Measurements from ENCODE around the gene ITGA1. TPM values are rescaled to one million over a fixed set of nuclear protein-coding genes. Genes with fewer than 3 reads are reported as not detected.

Gene ITGA1
- total and polyA plus RNA-seq, 9 donors: 4.9 to 41.2 (median 14.7) TPM

- Histone ChIP-seq H3K4me1 (ENCODE audit: insufficient read depth) (peaks cover 4% of the 10 kb centered on the region), H3K36me3 (no peaks in the 10 kb centered on the region), H3K27ac (no peak overlapping the region), H3K4me3 (peak overlapping the region; percentile 49), H3K9me3 (no peaks in the 10 kb centered on the region), H3K27me3 (no peaks in the 10 kb centered on the region)
- no peak for DNase-seq
- 54 to 73% (median 64%) methylated on average over 6 of the region's 6 CpGs for WGBS, 3 donors
- intact Hi-C loops (cut with DNase I): no loop called here
- no peak for TF ChIP-seq POLR2A (IDR thresholded peaks at IDR 0.05)
- no peak for TF ChIP-seq EP300 (IDR thresholded peaks at IDR 0.05)
- TF ChIP-seq, protein P1, sequence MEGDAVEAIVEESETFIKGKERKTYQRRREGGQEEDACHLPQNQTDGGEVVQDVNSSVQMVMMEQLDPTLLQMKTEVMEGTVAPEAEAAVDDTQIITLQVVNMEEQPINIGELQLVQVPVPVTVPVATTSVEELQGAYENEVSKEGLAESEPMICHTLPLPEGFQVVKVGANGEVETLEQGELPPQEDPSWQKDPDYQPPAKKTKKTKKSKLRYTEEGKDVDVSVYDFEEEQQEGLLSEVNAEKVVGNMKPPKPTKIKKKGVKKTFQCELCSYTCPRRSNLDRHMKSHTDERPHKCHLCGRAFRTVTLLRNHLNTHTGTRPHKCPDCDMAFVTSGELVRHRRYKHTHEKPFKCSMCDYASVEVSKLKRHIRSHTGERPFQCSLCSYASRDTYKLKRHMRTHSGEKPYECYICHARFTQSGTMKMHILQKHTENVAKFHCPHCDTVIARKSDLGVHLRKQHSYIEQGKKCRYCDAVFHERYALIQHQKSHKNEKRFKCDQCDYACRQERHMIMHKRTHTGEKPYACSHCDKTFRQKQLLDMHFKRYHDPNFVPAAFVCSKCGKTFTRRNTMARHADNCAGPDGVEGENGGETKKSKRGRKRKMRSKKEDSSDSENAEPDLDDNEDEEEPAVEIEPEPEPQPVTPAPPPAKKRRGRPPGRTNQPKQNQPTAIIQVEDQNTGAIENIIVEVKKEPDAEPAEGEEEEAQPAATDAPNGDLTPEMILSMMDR (IDR thresholded peaks at IDR 0.05): no peak
Measured at GRCh38 chr5:52802974-52803336, 15.2 kb downstream of the ITGA1 start.

GRCh38 chr5:52804387-52804791 is 16.7 kb downstream of the ITGA1 start:
- TF ChIP-seq POLR2A (IDR thresholded peaks at IDR 0.05): no peak
- TF ChIP-seq EP300 (IDR thresholded peaks at IDR 0.05): no peak
- TF ChIP-seq, protein P1 (IDR thresholded peaks at IDR 0.05): no peak
- Histone ChIP-seq H3K4me3 (no peak overlapping the region), H3K27me3 (no peaks in the 10 kb centered on the region), H3K9me3 (no peaks in the 10 kb centered on the region), H3K27ac (no peak overlapping the region), H3K4me1 (ENCODE audit: insufficient read depth) (peaks cover 2% of the 10 kb centered on the region), H3K36me3 (no peaks in the 10 kb centered on the region)
- 56 to 62% (median 59%) methylated on average over 2 of the region's 2 CpGs for WGBS, 3 donors
- DNase-seq: no peak
- intact Hi-C loops (cut with DNase I): no loop called here

DNA sequence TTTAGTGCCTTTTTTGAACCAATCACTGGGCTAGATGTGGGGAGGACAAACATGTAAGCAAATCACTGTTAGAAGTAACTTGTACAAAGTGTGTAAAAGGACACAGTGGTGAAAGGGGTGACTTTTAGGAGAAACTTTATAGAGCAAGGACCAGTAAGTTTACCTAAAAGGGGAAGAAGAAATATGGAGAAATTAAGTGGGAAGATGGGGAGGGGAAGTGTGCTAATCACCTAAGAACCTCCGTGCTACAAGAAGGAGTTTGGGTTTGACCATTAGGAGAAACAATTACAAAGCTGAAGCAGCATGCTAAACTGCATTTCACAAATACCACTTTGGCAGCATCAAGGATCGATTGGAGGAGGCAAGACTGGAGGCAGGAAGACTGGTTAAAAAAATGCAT is 17.3 kb downstream of the ITGA1 start:
- Histone ChIP-seq H3K27ac (no peak overlapping the region), H3K4me3 (no peak overlapping the region), H3K27me3 (no peaks in the 10 kb centered on the region), H3K4me1 (ENCODE audit: insufficient read depth) (peaks cover 2% of the 10 kb centered on the region), H3K36me3 (no peaks in the 10 kb centered on the region), H3K9me3 (no peaks in the 10 kb centered on the region)
- intact Hi-C loops (cut with DNase I): no loop called here
- DNase-seq: no peak
- 65 to 80% (median 76%) methylated on average over 2 of the region's 2 CpGs for WGBS, 3 donors
- TF ChIP-seq, protein P1 (IDR thresholded peaks at IDR 0.05): no peak
- TF ChIP-seq EP300 (IDR thresholded peaks at IDR 0.05) (no peak), POLR2A (IDR thresholded peaks at IDR 0.05) (no peak)

DNA sequence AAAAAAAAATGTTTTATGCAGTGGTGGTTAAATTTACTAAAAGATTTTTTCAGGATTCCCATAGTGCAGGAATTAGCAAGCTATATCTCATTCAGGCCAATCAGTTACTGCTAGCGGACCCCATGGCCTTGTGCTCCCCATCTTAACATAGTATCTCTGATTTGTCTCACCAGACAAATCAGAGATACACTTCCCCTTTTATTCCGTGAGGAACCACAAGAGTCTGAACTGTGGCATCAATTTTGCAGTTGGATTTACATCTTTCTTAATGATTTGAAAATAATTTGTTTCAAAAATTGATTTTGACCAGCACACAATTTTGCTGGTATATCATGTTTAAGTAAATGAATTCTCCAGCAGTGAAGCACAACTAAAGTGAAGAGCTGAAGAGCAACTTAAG is 17.9 kb downstream of the ITGA1 start:
- Histone ChIP-seq H3K36me3 (no peaks in the 10 kb centered on the region), H3K4me1 (ENCODE audit: insufficient read depth) (peaks cover 2% of the 10 kb centered on the region), H3K9me3 (no peaks in the 10 kb centered on the region), H3K4me3 (no peak overlapping the region), H3K27ac (no peak overlapping the region), H3K27me3 (no peaks in the 10 kb centered on the region)
- DNase-seq: no peak
- intact Hi-C loops (cut with DNase I): no loop called here
- TF ChIP-seq POLR2A (IDR thresholded peaks at IDR 0.05) (no peak), EP300 (IDR thresholded peaks at IDR 0.05) (no peak)
- TF ChIP-seq, protein P1 (IDR thresholded peaks at IDR 0.05): no peak
- 89 to 98% (median 95%) methylated on average over 2 of the region's 2 CpGs for WGBS, 3 donors

- DNase-seq: no peak
- no peak overlapping the region for H3K27ac ChIP-seq
- H3K36me3 ChIP-seq: no peaks in the 10 kb centered on the region
- H3K4me3 ChIP-seq: no peak overlapping the region
- TF ChIP-seq EP300 (IDR thresholded peaks at IDR 0.05) (no peak), POLR2A (IDR thresholded peaks at IDR 0.05) (no peak)
- TF ChIP-seq, protein P1 (IDR thresholded peaks at IDR 0.05): no peak
- H3K9me3 ChIP-seq: no peaks in the 10 kb centered on the region
- no peaks in the 10 kb centered on the region for H3K4me1 ChIP-seq (ENCODE audit: insufficient read depth)
- H3K27me3 ChIP-seq: no peaks in the 10 kb centered on the region
- intact Hi-C loops (cut with DNase I): no loop called here
Measured at GRCh38 chr5:52807037-52807436, 19.3 kb downstream of the ITGA1 start.
